GM18526 (cell line): ENCODE data around the gene CAV1.

Source experiments
- POLR2A ChIP-seq: IDR thresholded peaks from 3 replicates; pipeline ENCODE4 v1.6.1; 2011; ENCODE audit not compliant: insufficient read length; ENCODE audit errors: extremely low read depth

Gene CAV1, protein sequence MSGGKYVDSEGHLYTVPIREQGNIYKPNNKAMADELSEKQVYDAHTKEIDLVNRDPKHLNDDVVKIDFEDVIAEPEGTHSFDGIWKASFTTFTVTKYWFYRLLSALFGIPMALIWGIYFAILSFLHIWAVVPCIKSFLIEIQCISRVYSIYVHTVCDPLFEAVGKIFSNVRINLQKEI

DNA sequence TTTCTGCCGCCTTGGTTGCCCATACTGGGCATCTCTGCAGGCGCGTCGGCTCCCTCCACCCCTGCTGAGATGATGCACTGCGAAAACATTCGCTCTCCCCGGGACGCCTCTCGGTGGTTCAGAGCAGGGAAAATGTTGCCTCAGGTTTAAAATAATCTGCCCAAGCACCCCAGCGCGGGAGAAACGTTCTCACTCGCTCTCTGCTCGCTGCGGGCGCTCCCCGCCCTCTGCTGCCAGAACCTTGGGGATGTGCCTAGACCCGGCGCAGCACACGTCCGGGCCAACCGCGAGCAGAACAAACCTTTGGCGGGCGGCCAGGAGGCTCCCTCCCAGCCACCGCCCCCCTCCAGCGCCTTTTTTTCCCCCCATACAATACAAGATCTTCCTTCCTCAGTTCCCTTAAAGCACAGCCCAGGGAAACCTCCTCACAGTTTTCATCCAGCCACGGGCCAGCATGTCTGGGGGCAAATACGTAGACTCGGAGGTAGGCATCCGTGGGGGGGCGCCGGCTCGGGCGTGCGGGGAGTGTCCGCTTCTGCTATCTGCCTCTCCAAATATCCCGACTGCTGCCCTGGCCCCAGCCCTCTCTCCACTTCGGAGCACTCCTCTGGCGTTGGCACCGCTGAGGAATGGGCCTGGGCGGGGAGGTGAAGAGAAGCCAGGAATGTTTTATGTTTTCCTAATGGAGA, at the start of gene CAV1:
CAV1 (plus strand) TSS at position 428 of the 689 bp plus-strand sequence; CDS start at position 455, 27 bp downstream.
- TF ChIP-seq POLR2A, result no peak

DNA sequence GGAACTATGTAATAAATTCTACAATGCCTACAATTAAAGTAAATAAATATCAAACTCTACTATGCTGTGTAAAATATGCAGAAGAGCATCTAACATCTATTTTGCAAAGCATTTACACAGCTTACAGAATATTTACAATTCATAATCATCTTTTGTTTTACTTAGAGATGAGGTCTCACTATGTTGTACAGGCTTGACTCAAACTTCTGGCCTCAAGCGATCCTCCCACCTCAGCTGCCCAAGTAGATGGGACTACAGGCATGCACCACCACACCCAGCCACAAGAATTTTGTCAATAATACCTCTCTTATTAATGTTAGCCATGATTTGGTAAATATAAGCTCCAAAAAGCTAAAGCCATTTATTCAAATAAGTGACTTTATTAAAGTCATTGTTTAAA, 47.2 kb upstream of the CAV1 start:
- no peak for TF ChIP-seq POLR2A

DNA sequence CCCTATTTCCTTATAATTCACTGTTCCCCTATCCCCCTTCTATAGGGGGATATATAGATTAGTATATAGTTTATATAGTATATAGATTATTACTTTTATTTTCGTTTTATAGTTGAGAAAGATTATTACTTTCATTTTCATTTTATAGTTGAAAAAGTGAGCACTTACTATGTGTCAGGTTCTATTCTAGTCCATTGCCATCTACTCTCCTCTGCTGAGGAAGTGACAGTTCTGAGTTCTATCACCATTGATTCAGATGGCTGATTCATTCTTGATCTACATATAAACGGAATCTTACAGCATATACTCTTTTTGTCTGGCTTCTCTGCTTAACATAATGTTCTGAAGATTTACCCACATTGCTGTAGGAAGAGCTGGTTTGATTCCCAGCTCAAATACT, 46.0 kb upstream of the CAV1 start:
- no peak for TF ChIP-seq POLR2A

DNA sequence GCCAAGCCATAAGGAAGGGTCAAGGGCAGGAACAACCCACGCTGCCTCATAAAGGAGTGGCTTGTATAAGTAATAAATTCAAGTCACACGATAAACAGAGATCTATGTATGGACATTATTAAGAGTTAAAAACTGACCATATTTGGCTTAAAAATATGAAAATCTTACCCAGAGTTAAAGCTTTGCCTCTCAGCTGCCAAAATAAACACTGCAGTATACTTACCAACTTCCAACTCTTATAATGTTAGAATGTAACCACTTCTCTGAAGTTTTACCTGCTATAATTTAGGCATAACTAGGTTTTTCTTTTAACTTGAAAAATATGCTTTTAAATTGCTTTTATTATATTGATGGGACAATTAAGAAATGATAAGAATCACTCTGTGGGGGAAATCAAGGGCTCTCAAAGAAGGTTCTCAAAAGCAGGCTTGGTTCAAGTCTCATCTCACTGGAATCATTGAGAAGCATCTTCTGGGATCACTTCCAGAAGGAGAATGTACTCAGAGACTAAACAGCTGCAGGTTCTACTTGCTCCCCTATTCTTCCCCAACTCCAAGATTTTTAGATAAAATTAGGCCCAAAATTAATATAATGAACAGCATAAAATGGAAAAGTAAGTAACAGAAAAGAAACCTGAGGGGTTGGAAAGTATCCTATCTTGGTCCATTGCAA, 41.4 kb upstream of the CAV1 start:
- no peak for TF ChIP-seq POLR2A

DNA sequence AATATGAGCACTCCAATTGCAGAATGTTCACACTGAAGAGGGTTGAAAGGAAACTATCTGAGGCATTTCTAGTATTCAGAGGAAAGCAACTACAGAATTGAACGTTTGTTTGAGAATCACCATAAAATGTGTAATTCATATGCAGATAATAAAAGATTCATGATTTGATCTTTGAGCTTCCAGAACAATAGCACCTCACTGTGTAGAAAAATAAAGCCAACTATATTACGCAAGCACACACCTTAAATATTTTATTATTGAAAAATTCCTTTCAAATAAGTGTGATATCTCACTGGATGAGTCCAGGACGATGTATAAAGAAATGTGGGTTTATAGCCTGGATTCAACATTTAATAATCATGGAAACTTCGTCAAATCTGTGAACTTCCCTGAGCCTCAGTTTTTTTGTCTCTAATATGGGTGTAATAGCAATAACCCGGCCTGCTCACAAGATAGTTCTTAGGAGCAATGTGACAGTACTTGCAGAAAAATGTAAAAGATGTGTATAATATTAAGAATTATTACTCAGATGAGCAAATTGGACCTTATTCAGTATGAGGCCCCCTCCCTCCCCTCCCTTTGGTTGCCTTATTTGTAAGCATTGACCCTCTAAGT, 36.8 kb upstream of the CAV1 start:
- TF ChIP-seq POLR2A, result no peak

DNA sequence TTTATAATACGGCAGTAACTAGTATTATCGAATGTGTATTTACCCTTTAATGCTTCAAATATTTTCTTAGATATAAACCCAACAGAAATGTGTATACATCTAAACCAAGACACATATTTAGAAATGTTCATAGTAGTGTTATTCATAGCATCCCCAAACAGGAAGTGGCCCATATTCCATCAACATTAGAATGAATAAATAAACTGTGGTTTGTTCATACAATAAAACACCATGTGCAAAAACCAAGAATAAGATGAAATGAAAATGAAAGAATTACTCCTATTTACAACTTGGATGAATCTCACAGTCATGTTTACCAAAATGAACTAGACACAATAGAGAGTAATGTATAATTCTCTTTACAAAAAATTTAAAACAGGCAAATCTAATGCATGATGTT, 34.5 kb upstream of the CAV1 start:
- TF ChIP-seq POLR2A, result no peak

DNA sequence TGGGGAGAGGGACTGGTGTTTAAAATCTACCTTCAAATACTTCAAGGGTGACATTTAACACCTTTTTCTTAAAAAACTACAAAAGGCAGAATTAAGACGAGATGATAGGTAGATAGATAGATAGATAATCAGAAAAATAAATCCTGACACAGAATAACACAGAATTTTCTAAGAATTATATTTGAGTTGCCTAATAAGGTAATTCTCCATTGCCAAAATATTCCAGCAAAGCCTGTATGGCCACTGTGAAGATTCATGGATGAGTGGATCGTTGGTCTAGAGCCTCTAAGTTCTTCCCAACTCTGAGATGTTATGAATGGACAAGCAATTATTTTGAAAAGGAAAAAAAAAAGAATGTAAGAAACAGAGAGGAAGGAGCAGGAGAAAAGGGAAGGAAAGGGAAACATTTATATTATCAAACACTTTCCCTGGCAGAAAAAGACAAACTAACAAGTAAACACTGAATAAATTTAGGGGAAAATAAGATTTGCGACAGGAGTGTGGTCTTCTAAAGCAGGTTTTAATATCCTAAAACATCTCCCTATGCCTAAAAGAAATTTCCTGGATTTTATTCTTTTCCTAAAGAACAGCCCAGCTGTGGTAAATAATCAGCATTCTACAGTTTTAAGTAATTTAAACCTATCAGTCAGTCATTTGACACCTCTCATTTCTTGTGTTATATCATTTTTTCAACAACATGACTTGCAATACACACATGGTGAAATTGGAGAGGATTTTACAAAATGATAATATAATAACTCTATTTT, 32.8 kb upstream of the CAV1 start:
- no peak for TF ChIP-seq POLR2A

DNA sequence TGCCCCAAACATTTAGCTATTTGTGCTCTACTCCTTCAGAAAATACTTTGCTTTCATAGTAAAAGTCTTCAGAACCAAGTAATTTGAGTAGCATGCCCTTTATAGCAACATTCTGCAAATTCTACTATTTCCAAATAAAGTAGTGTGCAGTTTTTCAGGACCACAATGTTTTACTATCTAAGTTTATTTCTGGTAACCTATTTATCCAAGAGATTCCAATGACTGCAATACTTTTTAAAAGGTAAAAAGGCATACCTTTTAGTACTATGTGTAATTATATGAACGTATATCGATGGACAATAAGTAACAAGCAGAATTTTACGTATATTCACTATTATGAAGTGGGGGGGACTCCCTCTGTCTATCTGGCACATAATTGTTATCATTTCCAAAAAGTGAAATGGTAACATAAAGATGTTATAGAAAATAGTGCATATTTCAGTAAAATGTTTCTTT, 32.2 kb upstream of the CAV1 start:
- TF ChIP-seq POLR2A, result no peak

DNA sequence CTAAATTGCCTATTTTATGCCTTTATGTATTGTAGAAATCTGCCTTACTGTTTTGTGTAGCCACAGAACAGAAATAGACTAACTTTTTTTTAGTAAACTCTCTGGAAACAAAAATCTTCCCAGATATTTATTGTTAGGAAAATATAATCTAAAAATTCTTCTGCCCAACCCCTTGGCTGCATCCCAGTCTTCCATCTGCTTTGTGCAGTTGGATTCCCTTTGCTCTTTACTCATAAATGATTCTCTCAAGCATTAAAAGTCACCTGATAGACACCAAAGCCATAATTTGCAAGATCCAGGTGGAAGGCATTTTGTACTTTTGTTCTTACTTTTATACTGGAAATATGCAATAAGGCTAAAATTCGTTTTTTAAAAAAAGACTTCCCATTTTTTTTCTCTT, 31.4 kb upstream of the CAV1 start:
- TF ChIP-seq POLR2A, result no peak

DNA sequence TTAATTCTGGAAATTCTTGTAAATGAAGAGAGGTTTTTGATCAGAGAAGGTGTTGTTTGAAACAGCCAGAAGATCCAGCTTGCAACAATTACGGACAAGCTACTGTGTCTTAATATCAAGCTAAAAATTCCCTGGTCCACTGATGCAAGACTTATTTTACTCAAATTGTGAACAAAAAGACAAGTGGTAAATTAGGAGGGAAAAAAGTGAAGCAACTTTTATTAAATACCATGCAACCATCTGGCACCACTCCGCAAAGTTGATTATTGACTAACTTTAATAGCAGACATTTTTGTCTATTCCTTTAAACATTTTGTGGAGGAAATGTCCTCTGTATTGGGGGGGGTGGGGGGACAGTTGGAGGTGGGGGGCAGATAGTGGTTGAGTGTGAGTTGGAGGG, 30.4 kb upstream of the CAV1 start:
- TF ChIP-seq POLR2A, result no peak

DNA sequence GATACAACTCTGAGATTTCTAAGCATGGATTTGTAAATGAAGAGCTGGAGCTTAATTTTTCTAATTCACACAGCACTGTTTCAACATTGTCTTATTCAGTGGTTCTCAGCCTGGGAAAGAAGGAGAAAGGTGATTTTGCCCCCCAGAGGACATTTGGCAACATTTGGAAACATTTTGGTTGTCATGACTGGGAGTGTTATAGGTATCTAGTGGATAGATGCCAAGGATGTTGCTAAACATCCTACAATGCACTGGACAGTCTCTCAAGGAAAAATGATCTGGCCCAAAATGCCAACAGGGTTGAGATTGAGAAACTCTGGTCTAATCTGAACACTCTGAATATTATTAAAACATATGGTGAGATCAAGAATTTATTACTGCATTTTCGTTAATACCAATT, 29.1 kb upstream of the CAV1 start:
- no peak for TF ChIP-seq POLR2A

DNA sequence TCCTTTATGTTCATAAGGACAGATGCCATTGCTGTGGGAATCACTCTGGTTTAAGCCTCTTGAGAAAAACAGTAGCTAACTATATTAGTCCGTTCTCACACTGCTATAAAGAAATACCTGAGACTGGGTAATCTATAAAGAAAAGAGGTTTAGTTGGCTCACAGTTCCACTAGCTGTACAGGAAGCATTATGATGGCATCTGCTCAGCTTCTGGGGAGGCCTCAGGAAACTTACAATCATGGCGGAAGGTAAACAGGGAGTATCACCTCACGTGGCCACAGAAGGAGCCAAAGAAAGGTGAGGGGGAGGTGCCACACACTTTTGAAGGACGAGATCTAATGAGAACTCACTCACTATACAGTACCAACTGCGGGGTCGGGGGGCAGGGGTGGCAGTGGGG, 28.2 kb upstream of the CAV1 start:
- TF ChIP-seq POLR2A, result no peak

DNA sequence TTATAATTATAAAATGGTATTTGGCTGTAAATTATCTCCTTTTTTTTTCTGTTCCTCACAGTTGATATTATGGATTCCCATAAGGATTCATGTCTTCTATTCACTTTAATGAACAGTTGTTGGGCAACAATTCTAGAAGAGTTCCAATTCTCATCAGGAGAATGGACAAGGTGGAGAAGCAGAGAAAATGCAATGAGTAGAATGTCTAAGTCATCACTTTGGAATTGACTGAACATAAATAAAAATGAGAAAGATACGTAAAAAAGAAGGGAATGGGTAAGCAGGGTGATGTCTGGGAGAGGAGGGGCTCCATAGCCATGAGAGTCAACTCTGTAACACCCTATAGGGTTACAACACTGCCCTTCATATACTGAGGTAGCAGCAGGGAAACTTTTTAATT, 27.1 kb upstream of the CAV1 start:
- no peak for TF ChIP-seq POLR2A

DNA sequence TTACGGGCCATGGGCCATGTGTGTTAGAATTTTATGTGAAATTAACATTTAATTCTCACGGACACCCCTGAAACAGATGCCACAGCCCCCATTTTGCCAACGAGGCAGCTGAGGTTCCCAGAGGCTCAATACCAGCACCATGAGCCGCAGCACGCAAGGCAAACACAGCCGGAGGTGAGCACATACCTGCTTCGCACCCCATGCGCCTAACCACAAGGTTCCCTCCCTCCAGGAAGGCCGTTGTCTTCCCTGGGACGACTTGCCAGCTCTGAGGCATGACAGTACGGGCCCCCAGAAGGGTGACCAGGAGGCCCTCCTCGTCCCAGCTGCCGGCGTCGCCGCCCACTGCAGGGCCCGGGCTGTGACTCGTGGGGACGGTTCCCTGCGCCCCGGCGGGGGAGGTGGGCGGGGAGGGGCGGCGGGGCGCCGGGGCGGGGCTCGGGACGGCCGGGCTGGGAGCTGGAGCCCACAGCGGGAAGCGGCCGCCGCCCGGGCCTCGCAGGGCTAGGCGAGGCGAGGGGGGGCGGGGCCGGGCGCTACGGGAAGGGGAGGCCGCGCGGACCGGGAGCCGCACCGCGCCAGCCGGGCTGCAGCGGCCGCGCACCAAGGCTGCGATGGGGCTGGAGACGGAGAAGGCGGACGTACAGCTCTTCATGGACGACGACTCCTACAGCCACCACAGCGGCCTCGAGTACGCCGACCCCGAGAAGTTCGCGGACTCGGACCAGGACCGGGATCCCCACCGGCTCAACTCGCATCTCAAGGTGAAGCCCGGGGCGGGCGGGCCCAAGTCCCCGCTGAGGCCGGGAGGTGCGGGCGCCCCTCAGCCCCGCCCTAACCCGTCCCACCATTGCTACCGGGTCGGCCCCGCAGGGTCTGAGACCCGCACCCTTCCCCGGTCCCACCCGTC, 25.4 kb upstream of the CAV1 start, which contains the start of gene CAV2:
CAV2 (plus strand) TSS at position 571 of the 910 bp plus-strand sequence; CDS start at position 615, 44 bp downstream.
- TF ChIP-seq POLR2A, result no peak
